Esophagus muscularis mucosa (tissue), 4 donors: ENCODE measurements around the gene C3orf22.

Experiments used
- EP300 ChIP-seq: sonication (generic); formaldehyde crosslinking; IDR thresholded peaks from one replicate; pipeline ENCODE4 v1.6.1; 2017; ENCODE audit warnings: antibody characterized with exemption
- POLR2A ChIP-seq: fragments of 450-650 bp; IDR thresholded peaks from one replicate; pipeline ENCODE4 v1.6.1; 2017; ENCODE audit warnings: antibody characterized with exemption, moderate library complexity, mild to moderate bottlenecking, low read depth
- TF ChIP-seq, protein P1 (sequence below), 3 experiments: fragments of 200-600 bp in 2 of 3; fragments of 450-650 bp in 1 of 3; sonication (generic) in 2 of 3; IDR thresholded peaks; one replicate each; pipeline ENCODE4 v1.5.1; 2017 to 2019; ENCODE audit warnings: antibody characterized with exemption in 3 of 3, mild to moderate bottlenecking in 2 of 3, moderate library complexity in 1 of 3

DNA sequence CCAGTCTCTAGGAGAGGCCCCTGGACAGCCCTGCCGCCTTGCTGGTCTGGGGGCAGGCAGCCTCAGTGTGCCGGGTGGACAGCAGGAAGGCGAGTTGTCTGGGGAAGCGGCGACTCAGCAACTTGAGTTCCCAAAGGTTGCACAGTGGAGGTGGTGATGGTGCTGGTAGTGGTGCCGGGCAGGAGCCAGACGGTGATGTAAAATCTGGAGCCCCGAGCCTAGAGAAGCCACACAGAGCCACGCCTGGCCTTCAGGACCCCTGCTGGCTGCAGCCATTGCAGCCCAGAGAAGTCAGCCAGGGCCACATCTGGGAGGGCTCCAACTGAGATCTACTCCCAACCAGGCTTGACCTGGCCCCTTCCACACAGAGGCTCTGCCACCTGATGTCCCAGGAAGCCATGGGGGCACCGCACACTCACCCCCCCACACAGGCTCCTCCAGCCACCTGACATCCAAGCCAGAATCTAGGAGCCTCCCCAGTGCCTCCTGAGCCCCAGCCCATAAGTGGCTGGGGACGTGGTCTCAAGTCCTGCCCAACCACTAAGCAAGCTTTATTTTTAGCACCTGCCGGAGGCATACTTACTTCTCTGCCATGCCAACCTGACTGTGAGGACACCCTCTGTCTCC, 8.8 kb downstream of the C3orf22 start:
- TF ChIP-seq, protein P1, sequence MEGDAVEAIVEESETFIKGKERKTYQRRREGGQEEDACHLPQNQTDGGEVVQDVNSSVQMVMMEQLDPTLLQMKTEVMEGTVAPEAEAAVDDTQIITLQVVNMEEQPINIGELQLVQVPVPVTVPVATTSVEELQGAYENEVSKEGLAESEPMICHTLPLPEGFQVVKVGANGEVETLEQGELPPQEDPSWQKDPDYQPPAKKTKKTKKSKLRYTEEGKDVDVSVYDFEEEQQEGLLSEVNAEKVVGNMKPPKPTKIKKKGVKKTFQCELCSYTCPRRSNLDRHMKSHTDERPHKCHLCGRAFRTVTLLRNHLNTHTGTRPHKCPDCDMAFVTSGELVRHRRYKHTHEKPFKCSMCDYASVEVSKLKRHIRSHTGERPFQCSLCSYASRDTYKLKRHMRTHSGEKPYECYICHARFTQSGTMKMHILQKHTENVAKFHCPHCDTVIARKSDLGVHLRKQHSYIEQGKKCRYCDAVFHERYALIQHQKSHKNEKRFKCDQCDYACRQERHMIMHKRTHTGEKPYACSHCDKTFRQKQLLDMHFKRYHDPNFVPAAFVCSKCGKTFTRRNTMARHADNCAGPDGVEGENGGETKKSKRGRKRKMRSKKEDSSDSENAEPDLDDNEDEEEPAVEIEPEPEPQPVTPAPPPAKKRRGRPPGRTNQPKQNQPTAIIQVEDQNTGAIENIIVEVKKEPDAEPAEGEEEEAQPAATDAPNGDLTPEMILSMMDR (IDR thresholded peaks at IDR 0.05) = no peak
- no peak for TF ChIP-seq EP300
- no peak for TF ChIP-seq POLR2A
